ENCODE data around the gene CFP.

GRCh38 chrX:47661539-47661938, 31.8 kb upstream of the CFP start:
- TF ChIP-seq POLR2AphosphoS5 (IDR thresholded peaks at IDR 0.05; ENCODE audit: low read depth) (no peak), CTCF (IDR thresholded peaks at IDR 0.05; ENCODE audit: insufficient read depth, low read length) (no peak), REST (IDR thresholded peaks at IDR 0.05; ENCODE audit: insufficient replicate concordance, low read depth) (no peak), SPI1 (IDR thresholded peaks at IDR 0.05; ENCODE audit: borderline replicate concordance, low read depth) (no peak), GABPA (IDR thresholded peaks at IDR 0.05; ENCODE audit: low read depth) (no peak)
